NB4 (cell line): ENCODE data around the gene SLC6A12.

Experiments used
- DNase-seq: peaks from one replicate; pipeline ENCODE4 v3.0.0; 2010; ENCODE audit warnings: low read depth
- H3K4me3 ChIP-seq: one replicate; pipeline ENCODE4 v1.5.1; 2011; ENCODE audit warnings: mild to moderate bottlenecking, low read depth, low read length, moderate library complexity
- CTCF ChIP-seq: IDR thresholded peaks from one replicate; pipeline ENCODE4 v1.5.1; 2012; ENCODE audit warnings: low read depth, low read length
- MYC ChIP-seq: IDR thresholded peaks from 2 replicates; pipeline ENCODE4 v1.6.1; 2011; ENCODE audit warnings: low read depth, low read length
- POLR2A ChIP-seq: IDR thresholded peaks from 2 replicates; pipeline ENCODE4 v1.6.1; 2011; ENCODE audit warnings: mild to moderate bottlenecking; ENCODE audit not compliant: insufficient read length; ENCODE audit errors: extremely low read depth
- TF ChIP-seq, protein P1 (sequence below): IDR thresholded peaks from 2 replicates; pipeline ENCODE4 v1.6.1; 2011; ENCODE audit warnings: low read depth, low read length

The SLC6A12 gene

DNA sequence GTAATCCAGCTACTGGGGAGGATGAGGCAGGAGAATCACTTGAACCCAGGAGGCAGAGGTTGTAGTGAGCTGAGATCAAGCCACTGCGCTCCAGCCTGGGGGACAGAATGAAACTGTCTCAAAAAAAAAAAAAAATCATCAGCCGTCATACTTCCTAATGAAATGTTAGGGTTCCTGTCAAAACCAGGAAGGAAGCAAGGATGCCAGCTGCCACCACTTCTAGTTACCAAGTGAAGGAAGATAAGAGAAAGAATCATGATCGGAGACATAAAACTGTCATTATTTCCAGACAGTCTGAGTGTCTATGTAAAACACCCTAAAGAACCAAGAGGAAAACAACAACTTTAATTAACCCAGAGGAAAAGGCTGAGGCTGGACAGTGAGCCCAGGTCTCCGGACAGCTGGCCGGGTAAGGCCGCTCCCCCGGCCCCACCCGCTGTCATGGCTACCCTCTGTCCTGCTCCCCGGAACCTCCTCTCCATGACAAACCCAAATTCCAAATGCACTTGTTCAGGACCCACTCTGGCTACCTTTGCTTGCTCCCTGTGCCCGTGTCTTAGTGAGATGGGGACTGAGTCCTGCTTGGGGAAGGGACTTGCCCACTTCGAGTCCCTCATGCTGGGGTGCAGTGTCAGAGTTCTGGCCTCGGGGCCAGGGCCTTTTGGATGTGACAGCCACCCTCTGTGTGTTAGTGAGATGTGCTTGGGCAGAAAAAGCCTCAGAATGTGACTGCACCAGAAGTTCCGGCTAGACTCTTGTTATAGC lies 29.0 kb downstream of the SLC6A12 start:
- no peak overlapping the region for H3K4me3 ChIP-seq
- TF ChIP-seq, protein P1, sequence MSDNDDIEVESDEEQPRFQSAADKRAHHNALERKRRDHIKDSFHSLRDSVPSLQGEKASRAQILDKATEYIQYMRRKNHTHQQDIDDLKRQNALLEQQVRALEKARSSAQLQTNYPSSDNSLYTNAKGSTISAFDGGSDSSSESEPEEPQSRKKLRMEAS: no peak
- TF ChIP-seq MYC: no peak
- no peak for TF ChIP-seq POLR2A
- no peak for TF ChIP-seq CTCF
- DNase-seq: no peak

- no peak overlapping the region for H3K4me3 ChIP-seq
- TF ChIP-seq, protein P1: no peak
- no peak for TF ChIP-seq MYC
- TF ChIP-seq CTCF: no peak
- TF ChIP-seq POLR2A: no peak
- DNase-seq: peak; percentile 87
These were observed 31.5 kb downstream of the SLC6A12 start for GRCh38 chr12:182381-182892.

- DNase-seq: no peak
- TF ChIP-seq, protein P1: no peak
- no peak for TF ChIP-seq CTCF
- no peak for TF ChIP-seq MYC
- TF ChIP-seq POLR2A: no peak
- H3K4me3 ChIP-seq: no peak overlapping the region
These were observed 32.0 kb downstream of the SLC6A12 start for GRCh38 chr12:181921-182320.

GRCh38 chr12:180445-180844 lies 33.5 kb downstream of the SLC6A12 start:
- no peak for TF ChIP-seq CTCF
- peak; percentile 42 for TF ChIP-seq POLR2A
- TF ChIP-seq, protein P1: peak; percentile 100
- TF ChIP-seq MYC: peak; percentile 98
- H3K4me3 ChIP-seq: no peak overlapping the region
- peak; percentile 89 for DNase-seq

DNA sequence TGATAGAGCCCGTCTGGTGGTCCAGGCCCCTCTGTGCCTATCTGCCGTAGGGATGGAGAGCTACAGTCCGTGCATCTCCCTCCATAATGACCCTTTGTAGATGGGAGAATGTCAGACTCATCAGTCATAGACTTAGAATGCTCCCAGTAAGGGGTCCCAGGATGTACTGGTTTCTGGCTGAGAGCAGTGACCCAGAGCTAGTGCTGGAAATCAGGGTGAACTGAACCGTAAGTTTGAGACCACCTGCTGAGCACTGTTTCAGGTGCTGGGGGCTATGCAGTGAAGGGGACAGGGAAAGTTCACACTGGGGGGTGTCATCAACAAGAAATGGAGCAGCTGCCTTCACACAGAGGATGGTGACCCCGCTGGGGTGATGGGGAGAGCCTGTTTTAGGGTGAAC lies 34.1 kb downstream of the SLC6A12 start:
- no peak overlapping the region for H3K4me3 ChIP-seq
- DNase-seq: no peak
- TF ChIP-seq CTCF (no peak), POLR2A (no peak), MYC (no peak)
